ENCODE data around the gene GLYATL1. TPM values are rescaled to one million over a fixed set of nuclear protein-coding genes. Genes with fewer than 3 reads are reported as not detected.

Gene GLYATL1
- total and polyA plus RNA-seq, 2 experiments from 2014 or later, result 1.3 to 2.1 TPM

GRCh38 chr11:58933661-58934060 is 5.6 kb upstream of the GLYATL1 start:
- DNase-seq (ENCODE audit: low read depth in 1 of 2, low spot score in 1 of 2), result no peak
- Histone ChIP-seq H3K27ac (no peak overlapping the region), H3K9me3 (ENCODE audit: low read depth) (no peaks in the 10 kb centered on the region), H3K27me3 (no peaks in the 10 kb centered on the region), H3K4me3 (no peak overlapping the region), H3K36me3 (no peaks in the 10 kb centered on the region), H3K4me1 (ENCODE audit: low read depth) (no peaks in the 10 kb centered on the region)
- TF ChIP-seq CTCF (IDR thresholded peaks at IDR 0.05; ENCODE audit: low read depth, low read length), result no peak

DNA sequence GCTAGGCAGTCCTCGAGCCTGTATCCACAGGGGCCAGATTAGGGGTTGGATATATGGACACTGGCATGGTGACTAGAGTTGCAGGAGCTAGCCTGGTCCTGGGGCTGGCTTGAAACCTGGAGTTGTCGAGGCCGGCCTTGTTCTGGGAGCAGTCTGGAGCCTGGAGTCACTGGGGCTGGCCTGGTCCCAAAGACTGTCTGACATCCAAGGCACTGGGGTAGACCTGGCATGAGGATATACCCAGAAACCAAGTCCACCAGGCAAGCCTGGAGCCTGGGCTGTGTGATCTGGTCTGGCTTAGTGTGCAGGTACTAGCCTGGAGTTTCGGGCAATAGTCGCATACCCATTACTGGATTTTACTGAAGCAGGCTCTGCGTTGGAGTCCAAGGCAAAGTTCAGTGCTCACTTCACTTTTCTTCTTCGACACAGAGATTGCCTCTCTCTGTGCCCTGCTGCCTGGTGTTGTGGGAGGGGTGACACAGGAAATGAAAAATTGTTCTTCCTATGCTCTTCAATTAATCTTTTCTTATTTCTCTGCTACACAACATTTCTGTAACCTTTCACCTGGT is 4.3 kb upstream of the GLYATL1 start:
- H3K36me3 ChIP-seq, result no peaks in the 10 kb centered on the region
- no peaks in the 10 kb centered on the region for H3K9me3 ChIP-seq (ENCODE audit: low read depth)
- DNase-seq (ENCODE audit: low read depth in 1 of 2, low spot score in 1 of 2), result no peak
- no peak for TF ChIP-seq CTCF (IDR thresholded peaks at IDR 0.05; ENCODE audit: low read depth, low read length)
- no peaks in the 10 kb centered on the region for H3K27me3 ChIP-seq
- no peak overlapping the region for H3K4me3 ChIP-seq
- H3K27ac ChIP-seq, result no peak overlapping the region
- H3K4me1 ChIP-seq (ENCODE audit: low read depth), result no peaks in the 10 kb centered on the region

- Histone ChIP-seq H3K4me3 (no peak overlapping the region), H3K9me3 (ENCODE audit: low read depth) (no peaks in the 10 kb centered on the region), H3K4me1 (ENCODE audit: low read depth) (no peaks in the 10 kb centered on the region), H3K27ac (no peak overlapping the region), H3K27me3 (no peaks in the 10 kb centered on the region), H3K36me3 (no peaks in the 10 kb centered on the region)
- DNase-seq (ENCODE audit: low read depth in 1 of 2, low spot score in 1 of 2), result no peak
- TF ChIP-seq CTCF (IDR thresholded peaks at IDR 0.05; ENCODE audit: low read depth, low read length), result no peak
These were observed 890 bp upstream of the GLYATL1 start for GRCh38 chr11:58938398-58938797.

DNA sequence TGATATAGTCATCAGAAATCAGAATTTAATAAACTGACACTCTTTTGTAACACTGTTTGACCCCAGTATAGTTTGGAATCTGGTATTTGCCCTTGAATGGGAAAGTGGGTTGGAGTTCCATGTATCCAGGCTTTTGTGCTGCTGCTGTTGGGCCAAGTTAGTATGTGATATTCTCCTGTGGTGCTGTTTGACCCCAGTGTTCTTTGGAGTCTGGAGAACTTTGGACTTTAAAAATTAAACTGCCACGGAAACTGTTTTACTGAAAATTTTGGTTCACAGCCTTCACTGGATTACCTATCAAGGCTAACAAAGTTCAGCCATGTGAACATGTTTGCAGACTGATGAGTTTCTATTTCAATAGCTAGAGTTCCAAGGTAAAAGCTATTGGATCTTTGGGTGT is 740 bp downstream of the GLYATL1 start:
- H3K4me3 ChIP-seq, result no peak overlapping the region
- TF ChIP-seq CTCF (IDR thresholded peaks at IDR 0.05; ENCODE audit: low read depth, low read length), result no peak
- no peaks in the 10 kb centered on the region for H3K4me1 ChIP-seq (ENCODE audit: low read depth)
- DNase-seq (ENCODE audit: low read depth in 1 of 2, low spot score in 1 of 2), result no peak
- no peaks in the 10 kb centered on the region for H3K36me3 ChIP-seq
- H3K27me3 ChIP-seq, result no peaks in the 10 kb centered on the region
- no peaks in the 10 kb centered on the region for H3K9me3 ChIP-seq (ENCODE audit: low read depth)
- H3K27ac ChIP-seq, result no peak overlapping the region

DNA sequence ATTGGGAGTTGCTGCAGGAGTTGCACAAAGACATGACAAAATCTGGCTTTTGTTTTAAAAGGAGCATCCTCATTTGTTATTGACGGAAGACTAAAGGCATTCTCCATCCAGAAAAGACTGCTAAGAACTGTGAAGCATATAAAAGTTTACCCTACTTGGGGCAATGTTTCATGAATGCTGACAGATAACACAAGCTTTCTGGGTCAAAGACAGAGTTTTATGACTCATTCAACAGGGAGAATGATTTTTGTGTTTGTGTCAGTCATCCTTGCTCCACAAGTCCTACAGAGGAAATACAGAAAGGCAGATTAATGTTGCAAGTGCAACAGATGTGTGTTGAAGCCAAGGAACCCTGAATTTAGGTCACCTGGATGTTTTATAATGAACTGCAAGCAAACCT is 2.5 kb downstream of the GLYATL1 start:
- TF ChIP-seq CTCF (IDR thresholded peaks at IDR 0.05; ENCODE audit: low read depth, low read length), result no peak
- Histone ChIP-seq H3K4me1 (ENCODE audit: low read depth) (no peaks in the 10 kb centered on the region), H3K27me3 (no peaks in the 10 kb centered on the region), H3K9me3 (ENCODE audit: low read depth) (no peaks in the 10 kb centered on the region), H3K36me3 (no peaks in the 10 kb centered on the region), H3K27ac (no peak overlapping the region), H3K4me3 (no peak overlapping the region)
- DNase-seq (ENCODE audit: low read depth in 1 of 2, low spot score in 1 of 2), result no peak

GRCh38 chr11:58945663-58946062 is 6.4 kb downstream of the GLYATL1 start:
- Histone ChIP-seq H3K27me3 (no peaks in the 10 kb centered on the region), H3K4me1 (ENCODE audit: low read depth) (no peaks in the 10 kb centered on the region), H3K4me3 (no peak overlapping the region), H3K27ac (no peak overlapping the region), H3K36me3 (no peaks in the 10 kb centered on the region), H3K9me3 (ENCODE audit: low read depth) (no peaks in the 10 kb centered on the region)
- DNase-seq (ENCODE audit: low read depth in 1 of 2, low spot score in 1 of 2), result no peak
- no peak for TF ChIP-seq CTCF (IDR thresholded peaks at IDR 0.05; ENCODE audit: low read depth, low read length)
